ENCODE data around the gene LOXL4.

The LOXL4 gene

GRCh38 chr10:98276311-98276710 lies 8.3 kb upstream of the LOXL4 start:
- Mint-ChIP-seq H3K4me3 (no peak overlapping the region), H3K4me1 (ENCODE audit: low read depth) (peaks cover 5% of the 10 kb centered on the region), H3K27ac (no peak overlapping the region), H3K9me3 (peaks cover 7% of the 10 kb centered on the region), H3K36me3 (ENCODE audit: low read depth) (no peaks in the 10 kb centered on the region), H3K27me3 (peaks cover 36% of the 10 kb centered on the region)
- intact Hi-C loops (cut with micrococcal nuclease): no loop called here

GRCh38 chr10:98274562-98274961 lies 6.6 kb upstream of the LOXL4 start:
- peaks cover 5% of the 10 kb centered on the region for H3K4me1 Mint-ChIP-seq (ENCODE audit: low read depth)
- H3K36me3 Mint-ChIP-seq (ENCODE audit: low read depth): no peaks in the 10 kb centered on the region
- peaks cover 7% of the 10 kb centered on the region for H3K9me3 Mint-ChIP-seq
- intact Hi-C loops (cut with micrococcal nuclease): no loop called here
- H3K4me3 Mint-ChIP-seq: no peak overlapping the region
- no peak overlapping the region for H3K27ac Mint-ChIP-seq
- H3K27me3 Mint-ChIP-seq: peaks cover 47% of the 10 kb centered on the region

DNA sequence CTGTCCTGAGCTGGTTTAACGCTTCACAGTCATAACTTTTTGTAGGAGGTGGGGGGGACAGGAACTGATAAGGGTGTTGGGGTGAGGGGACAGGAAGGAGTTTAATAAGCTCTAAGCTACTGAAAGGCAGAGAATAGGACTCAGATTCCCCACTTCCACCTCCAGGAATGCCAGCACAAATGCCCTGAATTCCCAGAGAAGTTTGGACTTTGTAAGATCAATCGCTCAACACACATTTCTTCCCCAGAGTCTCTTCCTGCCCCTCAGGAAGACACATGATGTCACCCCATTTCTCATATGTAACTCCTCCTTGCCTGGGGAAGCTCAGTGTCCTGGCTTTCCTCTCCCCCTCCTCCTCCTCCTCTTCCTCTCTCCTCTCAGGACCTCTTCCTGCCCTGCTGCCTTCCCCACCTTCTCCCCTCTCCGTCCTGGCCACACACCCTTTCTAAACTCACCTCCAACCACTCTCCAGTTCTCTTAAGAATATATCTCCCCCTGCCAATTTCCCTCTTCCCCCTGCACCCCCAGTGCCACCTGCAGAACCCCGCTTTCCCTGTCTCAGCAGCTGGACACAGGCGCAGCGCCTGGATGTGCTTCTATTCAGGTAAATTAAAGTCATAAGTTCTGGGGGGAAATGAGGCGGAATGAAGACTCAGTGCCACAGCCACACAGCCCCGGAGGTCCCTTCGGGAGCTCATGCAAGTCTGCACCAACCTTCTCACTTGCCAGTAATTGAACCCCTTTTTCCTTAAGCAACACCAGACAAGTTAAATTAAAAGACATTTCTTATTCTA lies 5.3 kb upstream of the LOXL4 start:
- no peak overlapping the region for H3K27ac Mint-ChIP-seq
- H3K36me3 Mint-ChIP-seq (ENCODE audit: low read depth): no peaks in the 10 kb centered on the region
- peaks cover 52% of the 10 kb centered on the region for H3K27me3 Mint-ChIP-seq
- H3K4me1 Mint-ChIP-seq (ENCODE audit: low read depth): peaks cover 5% of the 10 kb centered on the region
- intact Hi-C loops (cut with micrococcal nuclease): no loop called here
- peaks cover 7% of the 10 kb centered on the region for H3K9me3 Mint-ChIP-seq
- no peak overlapping the region for H3K4me3 Mint-ChIP-seq

DNA sequence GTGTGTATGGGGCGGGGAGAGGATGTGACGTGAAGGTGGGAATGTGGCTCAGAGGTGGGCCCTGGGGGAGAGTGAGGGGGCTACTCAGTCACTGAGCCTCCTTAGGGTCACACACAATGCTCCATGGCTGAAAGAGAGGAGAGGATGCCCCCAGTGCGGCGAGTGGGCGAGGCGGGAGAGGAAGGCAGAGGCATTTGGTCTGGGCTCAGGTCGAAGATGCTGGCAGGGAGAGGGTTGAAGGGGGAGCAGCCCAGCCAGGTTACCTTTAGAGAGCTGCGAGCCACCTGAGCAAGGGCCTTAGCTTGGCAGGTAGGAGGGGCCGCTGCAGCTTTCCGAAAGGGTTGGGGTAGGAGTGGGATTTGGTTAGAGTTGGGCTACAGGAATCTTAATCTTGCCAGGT lies 4.7 kb upstream of the LOXL4 start:
- H3K27me3 Mint-ChIP-seq: peaks cover 54% of the 10 kb centered on the region
- H3K4me1 Mint-ChIP-seq (ENCODE audit: low read depth): peaks cover 9% of the 10 kb centered on the region
- H3K9me3 Mint-ChIP-seq: peaks cover 7% of the 10 kb centered on the region
- no peak overlapping the region for H3K4me3 Mint-ChIP-seq
- no peaks in the 10 kb centered on the region for H3K36me3 Mint-ChIP-seq (ENCODE audit: low read depth)
- H3K27ac Mint-ChIP-seq: no peak overlapping the region
- intact Hi-C loops (cut with micrococcal nuclease): no loop called here

DNA sequence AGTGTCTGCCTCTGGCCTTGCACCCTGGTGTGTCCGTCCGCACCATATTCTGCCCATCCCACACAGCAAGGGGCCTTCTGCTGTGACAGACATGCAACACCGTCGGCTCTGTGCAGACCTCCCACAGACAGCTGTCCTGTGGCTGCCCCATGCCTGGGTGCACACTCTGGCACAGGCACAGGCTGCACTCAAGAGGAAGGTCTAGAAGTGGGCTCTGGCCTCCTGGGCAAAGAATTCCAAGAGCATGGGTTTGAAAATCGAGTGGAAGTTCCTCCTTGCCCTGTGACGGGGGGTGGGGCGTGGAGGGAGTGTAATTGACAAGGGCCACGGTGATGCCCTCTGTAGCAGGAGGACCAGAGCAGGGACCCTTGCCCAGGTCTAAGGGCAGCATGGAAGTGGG lies 4.3 kb upstream of the LOXL4 start:
- no peaks in the 10 kb centered on the region for H3K36me3 Mint-ChIP-seq (ENCODE audit: low read depth)
- peaks cover 9% of the 10 kb centered on the region for H3K4me1 Mint-ChIP-seq (ENCODE audit: low read depth)
- no peak overlapping the region for H3K27ac Mint-ChIP-seq
- no peak overlapping the region for H3K4me3 Mint-ChIP-seq
- peaks cover 59% of the 10 kb centered on the region for H3K27me3 Mint-ChIP-seq
- intact Hi-C loops (cut with micrococcal nuclease): no loop called here
- peaks cover 7% of the 10 kb centered on the region for H3K9me3 Mint-ChIP-seq

DNA sequence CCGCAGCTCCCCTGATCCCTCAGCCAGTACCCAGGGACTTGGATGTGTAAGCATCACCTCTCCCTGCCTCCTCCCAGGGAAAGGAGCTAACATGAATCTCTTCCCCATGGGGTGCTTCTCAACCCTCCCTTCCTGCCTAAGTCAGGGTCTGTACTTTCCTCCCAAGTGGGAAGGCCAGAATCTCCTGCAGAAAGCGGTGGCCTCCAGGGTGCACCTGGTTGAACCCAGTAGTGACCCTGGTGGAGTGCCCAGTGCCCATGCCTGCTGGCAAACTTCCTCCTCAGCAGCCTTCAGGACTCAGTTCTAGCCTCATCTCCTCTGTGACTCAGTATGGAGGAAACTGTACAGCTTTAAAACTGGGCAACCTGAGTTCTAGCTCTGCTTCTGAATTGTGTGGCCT lies 2.8 kb upstream of the LOXL4 start:
- Mint-ChIP-seq H3K36me3 (ENCODE audit: low read depth) (no peaks in the 10 kb centered on the region), H3K27me3 (peaks cover 71% of the 10 kb centered on the region), H3K4me1 (ENCODE audit: low read depth) (peaks cover 7% of the 10 kb centered on the region), H3K4me3 (no peak overlapping the region), H3K9me3 (peaks cover 3% of the 10 kb centered on the region), H3K27ac (no peak overlapping the region)
- intact Hi-C loops (cut with micrococcal nuclease): no loop called here

GRCh38 chr10:98270073-98270740 lies 2.2 kb upstream of the LOXL4 start:
- Mint-ChIP-seq H3K36me3 (ENCODE audit: low read depth) (no peaks in the 10 kb centered on the region), H3K27me3 (peaks cover 72% of the 10 kb centered on the region), H3K4me3 (no peak overlapping the region), H3K4me1 (ENCODE audit: low read depth) (peaks cover 4% of the 10 kb centered on the region), H3K27ac (no peak overlapping the region), H3K9me3 (no peaks in the 10 kb centered on the region)
- intact Hi-C loops (cut with micrococcal nuclease): no loop called here

DNA sequence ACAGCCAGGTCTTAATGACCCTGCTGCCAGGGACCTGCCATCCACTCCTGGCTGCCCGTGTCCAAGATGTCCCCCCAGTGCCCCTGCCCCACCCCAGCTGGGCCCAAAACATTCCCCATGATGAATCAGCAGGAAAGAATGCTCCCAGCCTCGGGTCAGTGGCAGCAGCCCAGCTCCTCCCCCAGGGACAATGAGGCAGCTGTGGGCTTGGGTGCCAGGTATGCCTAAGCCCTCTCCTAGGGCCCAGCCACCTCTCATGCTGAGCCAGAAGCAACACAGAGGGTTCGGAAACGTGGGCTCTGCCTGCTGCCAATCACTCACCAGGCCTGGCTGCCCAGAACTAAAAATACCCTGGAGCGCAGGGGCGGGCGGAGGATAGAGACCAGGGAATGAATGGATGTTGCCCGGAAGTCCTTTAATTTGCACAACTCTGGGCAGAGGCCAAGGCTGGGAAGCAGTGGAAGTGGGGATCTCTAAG lies 1.5 kb upstream of the LOXL4 start:
- intact Hi-C loops (cut with micrococcal nuclease): loop anchor here (10.0 kb wide), 1 partner anchor 175 kb away; the partner anchor contains the start of gene HPS1
- H3K27ac Mint-ChIP-seq: no peak overlapping the region
- peaks cover 72% of the 10 kb centered on the region for H3K27me3 Mint-ChIP-seq
- no peaks in the 10 kb centered on the region for H3K36me3 Mint-ChIP-seq (ENCODE audit: low read depth)
- no peak overlapping the region for H3K4me3 Mint-ChIP-seq
- H3K9me3 Mint-ChIP-seq: no peaks in the 10 kb centered on the region
- H3K4me1 Mint-ChIP-seq (ENCODE audit: low read depth): peaks cover 4% of the 10 kb centered on the region

DNA sequence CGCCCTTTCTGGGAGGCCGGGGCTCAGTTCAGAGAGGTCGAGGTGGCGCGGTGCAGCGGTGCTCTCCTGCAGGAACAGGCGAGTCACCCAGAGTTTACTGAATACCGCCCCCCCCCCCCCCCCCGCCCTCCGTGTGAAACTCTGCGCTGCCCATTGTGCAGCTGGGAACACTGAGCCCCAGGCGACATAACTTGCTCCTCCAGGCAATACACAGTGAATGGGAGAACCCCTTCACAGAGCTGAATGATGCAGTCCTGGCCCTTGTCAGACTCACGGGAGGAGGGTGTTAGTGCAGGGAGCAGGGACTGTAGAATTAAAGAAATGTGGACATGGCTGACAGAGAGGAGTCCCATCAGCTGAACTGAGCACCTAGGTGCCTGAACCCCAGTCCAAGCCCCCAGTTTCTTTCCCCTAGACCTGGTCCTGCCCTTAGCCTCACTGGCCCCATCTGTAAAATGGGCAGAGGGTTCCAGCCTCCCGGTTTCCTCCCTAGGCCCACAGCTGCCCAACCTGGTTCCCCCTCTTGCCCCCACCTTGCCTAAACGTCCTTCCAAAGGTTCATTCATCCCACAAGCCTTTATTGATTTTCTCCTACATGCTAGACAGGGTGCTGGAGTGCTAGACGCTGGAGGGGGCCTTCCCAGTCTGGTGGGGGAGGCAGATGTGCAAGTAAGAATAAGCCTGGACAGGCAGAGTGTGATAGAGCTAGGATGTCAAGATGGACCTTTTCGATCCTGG lies 869 bp upstream of the LOXL4 start:
- H3K4me3 Mint-ChIP-seq: peak overlapping the region; percentile 68
- intact Hi-C loops (cut with micrococcal nuclease): loop anchor here (10.0 kb wide), 1 partner anchor 176 kb away; the partner anchor contains the start of gene HPS1
- H3K27ac Mint-ChIP-seq: no peak overlapping the region

DNA sequence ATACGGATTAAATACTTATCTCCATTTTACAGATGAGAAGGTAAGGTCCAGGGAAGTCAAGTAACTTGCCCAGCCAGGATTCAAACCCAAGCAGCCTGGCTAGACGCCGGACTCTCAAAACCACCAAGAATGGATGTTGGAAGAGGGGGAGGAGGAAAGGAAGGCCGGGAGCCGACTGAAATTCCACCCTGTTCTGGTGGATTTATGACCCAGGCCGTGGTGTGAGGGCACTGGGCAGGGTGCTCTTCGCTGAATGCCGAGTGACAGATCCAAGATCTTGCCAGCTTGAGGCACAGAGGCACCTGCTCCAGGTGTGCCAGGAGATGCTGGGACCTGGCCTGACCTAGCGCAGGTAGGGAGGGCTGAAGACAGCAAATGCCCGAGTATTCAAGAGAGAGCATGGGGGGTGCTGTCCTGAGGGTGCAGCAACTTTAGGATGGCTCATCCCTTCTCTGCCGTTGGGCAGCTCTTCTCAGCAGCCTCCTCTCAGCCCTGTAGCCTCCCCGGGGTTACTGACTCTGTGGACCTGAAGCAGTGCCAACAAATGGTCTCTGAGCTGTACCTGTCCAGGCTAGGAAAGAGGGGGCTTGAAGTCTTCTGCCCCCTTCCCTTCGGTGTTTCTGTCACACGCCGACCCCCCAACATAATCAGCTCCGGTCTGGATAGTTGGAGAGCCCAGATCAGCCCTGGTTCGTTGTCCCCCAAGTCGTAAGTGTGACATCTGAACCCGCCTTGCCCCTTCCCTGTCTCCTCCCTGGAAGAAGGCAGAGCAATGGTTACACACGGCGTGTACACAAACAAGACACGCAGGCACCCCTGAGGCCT lies 713 bp downstream of the LOXL4 start:
- Mint-ChIP-seq H3K27ac (no peak overlapping the region), H3K9me3 (no peaks in the 10 kb centered on the region), H3K27me3 (peaks cover 62% of the 10 kb centered on the region), H3K36me3 (ENCODE audit: low read depth) (no peaks in the 10 kb centered on the region), H3K4me3 (peak overlapping the region; percentile 73), H3K4me1 (ENCODE audit: low read depth) (peaks cover 10% of the 10 kb centered on the region)
- intact Hi-C loops (cut with micrococcal nuclease): loop anchor here (10.0 kb wide), 1 partner anchor 178 kb away; the partner anchor contains the start of gene HPS1

More for the DNA sequence above, 869 bp upstream of the LOXL4 start:
- Mint-ChIP-seq H3K9me3 (no peaks in the 10 kb centered on the region), H3K4me1 (ENCODE audit: low read depth) (peaks cover 9% of the 10 kb centered on the region), H3K27me3 (peaks cover 74% of the 10 kb centered on the region), H3K36me3 (ENCODE audit: low read depth) (no peaks in the 10 kb centered on the region)

- Mint-ChIP-seq H3K4me1 (ENCODE audit: low read depth) (peaks cover 10% of the 10 kb centered on the region), H3K36me3 (ENCODE audit: low read depth) (no peaks in the 10 kb centered on the region), H3K4me3 (no peak overlapping the region), H3K9me3 (no peaks in the 10 kb centered on the region), H3K27ac (no peak overlapping the region), H3K27me3 (peaks cover 58% of the 10 kb centered on the region)
- intact Hi-C loops (cut with micrococcal nuclease): loop anchor here (10.0 kb wide), 1 partner anchor 178 kb away; the partner anchor contains the start of gene HPS1
Measured at GRCh38 chr10:98266647-98267046, 1.3 kb downstream of the LOXL4 start.

DNA sequence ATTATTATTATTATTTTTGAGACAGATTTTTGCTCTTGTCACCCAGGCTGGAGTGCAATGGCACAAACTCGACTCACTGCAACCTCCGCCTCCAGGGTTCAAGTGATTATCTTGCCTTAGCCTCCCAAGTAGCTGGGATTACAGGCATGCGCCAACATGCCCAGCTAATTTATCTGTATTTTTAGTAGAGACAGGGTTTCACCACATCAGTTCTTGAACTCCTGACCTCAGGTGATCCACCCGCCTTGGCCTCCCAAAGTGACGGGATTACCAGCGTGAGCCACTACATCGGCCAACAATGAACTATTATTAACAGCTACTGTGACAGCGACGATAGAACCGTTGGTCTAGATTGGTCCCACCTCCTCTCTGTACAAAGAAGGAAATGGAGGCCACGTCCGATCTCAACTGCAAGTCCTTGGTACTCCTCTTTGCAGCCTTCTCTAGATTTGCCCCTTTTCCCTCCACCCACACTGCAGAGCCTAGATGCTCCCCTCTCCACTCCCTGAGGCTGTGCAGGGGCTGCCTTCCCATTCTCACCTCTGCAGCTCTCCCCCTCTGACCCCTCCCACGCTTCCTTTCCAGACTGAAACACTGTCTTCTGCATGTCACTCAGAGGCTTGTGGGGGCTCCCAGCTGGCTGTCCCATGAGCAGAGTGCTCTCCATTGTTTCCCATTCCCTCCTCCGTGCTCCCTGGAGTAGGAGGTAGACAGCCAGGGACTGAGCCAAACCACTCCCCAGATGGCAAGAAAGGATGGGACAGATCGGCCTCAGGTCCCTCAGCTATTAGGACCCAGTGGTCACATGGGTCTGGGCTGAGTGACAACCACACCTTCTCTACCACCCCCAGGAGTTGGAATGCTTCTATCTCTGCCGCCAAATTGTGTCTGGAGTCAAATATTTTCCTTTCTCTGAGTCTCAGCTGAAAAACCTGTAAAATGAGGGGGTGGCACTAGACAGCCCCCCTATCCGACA lies 2.3 kb downstream of the LOXL4 start:
- intact Hi-C loops (cut with micrococcal nuclease): loop anchor here (10.0 kb wide), 1 partner anchor 179 kb away; the partner anchor contains the start of gene HPS1
- Mint-ChIP-seq H3K27ac (no peak overlapping the region), H3K27me3 (peaks cover 50% of the 10 kb centered on the region), H3K36me3 (ENCODE audit: low read depth) (peaks cover 4% of the 10 kb centered on the region), H3K9me3 (no peaks in the 10 kb centered on the region), H3K4me1 (ENCODE audit: low read depth) (peaks cover 13% of the 10 kb centered on the region), H3K4me3 (no peak overlapping the region)
